NCI-H510A treated with DMSO at 0.1 percent for 48 hours (cell line): ENCODE measurements around the gene PEPD.
"Not testable (repeated sequence)": the region's sequence is repeated elsewhere in the genome, so short reads cannot be mapped to it uniquely, and the experiment has no call there.

Experiments used
- DNase-seq: peaks from one replicate; lab custom pipeline; 2025; lab: John Stamatoyannopoulos, UW

Gene PEPD

GRCh38 chr19:33521480-33522370 is at the start of gene PEPD:
Gene PEPD (minus strand): TSS chr19:33521791. CDS start chr19:33521760, 31 bp downstream.
- peak; percentile 58 for DNase-seq

GRCh38 chr19:33569821-33570220 is 48.2 kb upstream of the PEPD start:
- no peak for DNase-seq

- no peak for DNase-seq
Observed at GRCh38 chr19:33568706-33569105, 47.1 kb upstream of the PEPD start.

- DNase-seq, result no peak
Observed at GRCh38 chr19:33564836-33565338, 43.3 kb upstream of the PEPD start.

- DNase-seq, result no peak
Observed at GRCh38 chr19:33562636-33563035, 41.0 kb upstream of the PEPD start.

- not testable (repeated sequence) for DNase-seq
Observed at GRCh38 chr19:33561666-33562065, 40.1 kb upstream of the PEPD start.

- DNase-seq, result no peak
Observed at GRCh38 chr19:33561261-33561660, 39.7 kb upstream of the PEPD start.

GRCh38 chr19:33559996-33560395 is 38.4 kb upstream of the PEPD start:
- DNase-seq, result no peak

GRCh38 chr19:33558856-33559255 is 37.3 kb upstream of the PEPD start:
- DNase-seq, result no peak

GRCh38 chr19:33558151-33558550 is 36.6 kb upstream of the PEPD start:
- DNase-seq, result no peak

GRCh38 chr19:33557720-33558119 is 36.1 kb upstream of the PEPD start:
- DNase-seq, result no peak

GRCh38 chr19:33557196-33557595 is 35.6 kb upstream of the PEPD start:
- no peak for DNase-seq

GRCh38 chr19:33556261-33556660 is 34.7 kb upstream of the PEPD start:
- no peak for DNase-seq

- DNase-seq, result not testable (repeated sequence)
Observed at GRCh38 chr19:33555726-33556125, 34.1 kb upstream of the PEPD start.

- DNase-seq, result no peak
Observed at GRCh38 chr19:33554821-33555220, 33.2 kb upstream of the PEPD start.

- DNase-seq, result no peak
Observed at GRCh38 chr19:33554391-33554790, 32.8 kb upstream of the PEPD start.

GRCh38 chr19:33553530-33554310 is 32.1 kb upstream of the PEPD start:
- no peak for DNase-seq

- DNase-seq, result no peak
Observed at GRCh38 chr19:33552928-33553279, 31.3 kb upstream of the PEPD start.

GRCh38 chr19:33552191-33552927 is 30.8 kb upstream of the PEPD start:
- no peak for DNase-seq

- no peak for DNase-seq
Observed at GRCh38 chr19:33551676-33552075, 30.1 kb upstream of the PEPD start.

- DNase-seq, result no peak
Observed at GRCh38 chr19:33550768-33551167, 29.2 kb upstream of the PEPD start.

- DNase-seq, result no peak
Observed at GRCh38 chr19:33547676-33548075, 26.1 kb upstream of the PEPD start.
